Mammary epithelial cell (primary cell): ENCODE data around the gene MGST2.

Source experiments
- EZH2 ChIP-seq: IDR thresholded peaks from 2 replicates; pipeline ENCODE4 v1.6.1; 2012; ENCODE audit warnings: low read length, inconsistent platforms, borderline replicate concordance
- TF ChIP-seq, protein P1 (sequence below), 2 donors: IDR thresholded peaks in 1 of 2; conservative IDR thresholded peaks in 1 of 2; 2 replicates each; pipeline ENCODE4 v1.5.1; 2011 to 2012; ENCODE audit warnings: inconsistent platforms in 2 of 2, low read length in 2 of 2, mild to moderate bottlenecking in 2 of 2, control low read depth in 1 of 2, low read depth in 1 of 2; ENCODE audit not compliant: insufficient read depth in 1 of 2; ENCODE audit errors: extremely low read depth in 1 of 2

DNA sequence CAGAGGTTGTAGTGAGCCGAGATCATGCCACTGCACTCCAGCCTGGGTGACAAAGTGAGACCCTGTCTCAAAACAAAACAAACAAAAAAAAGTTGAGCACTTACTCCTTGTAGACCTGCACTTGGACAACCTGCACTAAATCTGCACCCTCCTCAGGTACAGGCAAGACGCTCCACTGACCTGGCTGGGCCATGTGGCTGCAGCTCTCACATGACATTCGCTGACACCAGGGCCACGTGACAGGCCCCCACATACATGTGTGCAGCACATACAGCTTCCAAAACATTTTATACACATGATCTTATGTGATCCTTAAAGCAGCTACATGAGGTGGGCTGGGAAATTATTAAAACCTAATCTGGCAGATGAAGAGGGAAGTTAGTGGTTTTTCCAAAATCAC is 62.5 kb downstream of the MGST2 start:
- TF ChIP-seq, protein P1, sequence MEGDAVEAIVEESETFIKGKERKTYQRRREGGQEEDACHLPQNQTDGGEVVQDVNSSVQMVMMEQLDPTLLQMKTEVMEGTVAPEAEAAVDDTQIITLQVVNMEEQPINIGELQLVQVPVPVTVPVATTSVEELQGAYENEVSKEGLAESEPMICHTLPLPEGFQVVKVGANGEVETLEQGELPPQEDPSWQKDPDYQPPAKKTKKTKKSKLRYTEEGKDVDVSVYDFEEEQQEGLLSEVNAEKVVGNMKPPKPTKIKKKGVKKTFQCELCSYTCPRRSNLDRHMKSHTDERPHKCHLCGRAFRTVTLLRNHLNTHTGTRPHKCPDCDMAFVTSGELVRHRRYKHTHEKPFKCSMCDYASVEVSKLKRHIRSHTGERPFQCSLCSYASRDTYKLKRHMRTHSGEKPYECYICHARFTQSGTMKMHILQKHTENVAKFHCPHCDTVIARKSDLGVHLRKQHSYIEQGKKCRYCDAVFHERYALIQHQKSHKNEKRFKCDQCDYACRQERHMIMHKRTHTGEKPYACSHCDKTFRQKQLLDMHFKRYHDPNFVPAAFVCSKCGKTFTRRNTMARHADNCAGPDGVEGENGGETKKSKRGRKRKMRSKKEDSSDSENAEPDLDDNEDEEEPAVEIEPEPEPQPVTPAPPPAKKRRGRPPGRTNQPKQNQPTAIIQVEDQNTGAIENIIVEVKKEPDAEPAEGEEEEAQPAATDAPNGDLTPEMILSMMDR (conservative IDR thresholded peaks at IDR 0.05 in 1 of 2, IDR thresholded peaks at IDR 0.05 in 1 of 2; ENCODE audit: extremely low read depth in 1 of 2, insufficient read depth in 1 of 2, low read depth in 1 of 2, low read length in 2 of 2) = no peak
- no peak for TF ChIP-seq EZH2
